Cerebellar nuclear complex (tissue), 1 donor: ENCODE measurements around the gene PRIM2.
"Not testable (repeated sequence)": the region's sequence is repeated elsewhere in the genome, so short reads cannot be mapped to it uniquely, and the experiment has no call there.

Experiments
- DNase-seq, 2 experiments: peaks; one replicate each; lab custom pipeline; 2025; lab: John Stamatoyannopoulos, UW

The PRIM2 gene, protein sequence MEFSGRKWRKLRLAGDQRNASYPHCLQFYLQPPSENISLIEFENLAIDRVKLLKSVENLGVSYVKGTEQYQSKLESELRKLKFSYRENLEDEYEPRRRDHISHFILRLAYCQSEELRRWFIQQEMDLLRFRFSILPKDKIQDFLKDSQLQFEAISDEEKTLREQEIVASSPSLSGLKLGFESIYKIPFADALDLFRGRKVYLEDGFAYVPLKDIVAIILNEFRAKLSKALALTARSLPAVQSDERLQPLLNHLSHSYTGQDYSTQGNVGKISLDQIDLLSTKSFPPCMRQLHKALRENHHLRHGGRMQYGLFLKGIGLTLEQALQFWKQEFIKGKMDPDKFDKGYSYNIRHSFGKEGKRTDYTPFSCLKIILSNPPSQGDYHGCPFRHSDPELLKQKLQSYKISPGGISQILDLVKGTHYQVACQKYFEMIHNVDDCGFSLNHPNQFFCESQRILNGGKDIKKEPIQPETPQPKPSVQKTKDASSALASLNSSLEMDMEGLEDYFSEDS

DNA sequence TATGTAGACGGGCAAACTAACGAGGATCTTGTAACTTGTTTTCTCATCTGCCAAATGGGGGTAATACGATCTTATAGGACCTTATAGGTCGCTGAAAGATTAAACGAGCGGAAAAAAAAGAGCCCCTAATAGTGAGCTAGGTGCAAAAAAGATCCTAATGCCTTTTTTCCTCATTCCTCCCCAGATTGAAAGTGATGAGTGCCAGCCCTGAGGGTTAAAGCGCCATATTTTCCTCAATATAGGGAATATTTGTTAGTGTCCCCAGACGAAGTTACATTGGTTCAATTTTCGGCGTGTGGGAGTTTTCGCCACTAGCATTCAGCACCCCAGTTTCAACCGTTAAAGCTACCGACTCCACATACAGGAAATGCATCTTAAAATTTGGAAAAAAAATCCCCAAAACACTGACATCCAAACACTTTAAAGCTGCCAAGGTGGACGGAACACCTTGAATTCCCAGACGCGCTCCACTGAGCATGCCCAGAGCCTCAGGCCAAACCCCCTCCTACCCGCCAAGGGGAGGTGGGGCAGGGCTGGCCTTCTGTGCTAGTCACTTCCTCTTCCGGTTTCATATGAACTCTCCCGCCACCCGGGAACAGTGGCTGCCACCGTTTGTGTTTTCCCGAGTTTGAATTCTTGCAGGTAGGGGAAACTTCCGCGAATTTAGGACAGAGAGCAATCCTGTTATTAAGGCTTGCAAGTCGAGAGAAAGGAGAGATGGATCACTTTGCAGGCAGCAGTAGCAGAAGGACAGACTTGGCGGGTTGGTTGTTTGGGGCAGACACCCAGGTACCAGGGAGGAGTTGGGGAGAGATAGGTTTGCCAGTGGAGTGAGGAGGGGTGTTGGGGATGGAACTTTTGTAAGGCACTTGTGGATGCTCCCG is at the start of gene PRIM2:
Gene PRIM2 (plus strand): TSS at position 571 of the 884 bp plus-strand sequence. CDS start 816 bp downstream, outside the sequence.
- DNase-seq = peak; percentile 10 to 82

DNA sequence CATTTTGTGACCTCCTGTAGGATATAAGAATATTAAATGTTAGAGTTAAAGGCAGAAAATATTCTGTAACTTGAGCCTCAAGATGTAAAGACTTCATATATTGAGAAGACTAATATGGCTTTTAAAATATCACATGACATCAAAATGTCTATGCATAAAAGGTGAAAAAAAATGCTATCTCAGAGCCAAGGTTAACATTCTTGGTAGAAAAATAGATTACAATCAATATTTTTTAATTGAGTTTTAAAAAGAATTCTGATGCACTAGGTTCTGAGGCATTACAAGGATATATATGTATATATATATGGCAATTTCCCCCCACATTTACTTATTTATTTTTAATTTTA is 49.2 kb upstream of the PRIM2 start:
- no peak for DNase-seq

DNA sequence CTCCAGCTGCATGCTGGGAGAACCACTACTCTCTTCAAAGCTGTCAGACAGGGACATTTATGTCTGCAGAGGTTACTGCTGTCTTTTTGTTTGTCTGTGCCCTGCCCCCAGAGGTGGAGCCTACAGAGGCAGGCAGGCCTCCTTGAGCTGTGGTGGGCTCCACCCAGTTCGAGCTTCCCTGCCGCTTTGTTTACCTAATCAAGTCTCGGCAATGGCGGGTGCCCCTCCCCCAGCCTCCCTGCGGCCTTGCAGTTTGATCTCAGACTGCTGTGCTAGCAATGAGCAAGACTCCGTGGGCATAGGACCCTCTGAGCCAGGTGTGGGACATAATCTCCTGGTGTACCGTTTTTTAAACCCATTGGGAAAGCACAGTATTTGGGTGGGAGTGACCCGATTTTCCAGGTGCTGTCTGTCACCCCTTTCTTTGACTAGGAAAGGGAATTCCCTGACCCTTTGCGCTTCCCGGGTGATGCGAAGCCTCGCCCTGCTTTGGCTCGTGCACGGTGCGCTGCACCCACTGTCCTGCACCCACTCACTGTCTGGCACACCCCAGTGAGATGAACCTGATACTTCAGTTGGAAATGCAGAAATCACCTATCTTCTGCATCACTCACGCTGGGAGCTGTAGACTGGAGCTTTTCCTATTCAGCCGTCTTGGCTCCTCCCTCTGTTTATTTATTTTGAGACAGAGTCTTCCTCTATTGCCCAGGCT is 43.2 kb upstream of the PRIM2 start:
- DNase-seq = not testable (repeated sequence)

DNA sequence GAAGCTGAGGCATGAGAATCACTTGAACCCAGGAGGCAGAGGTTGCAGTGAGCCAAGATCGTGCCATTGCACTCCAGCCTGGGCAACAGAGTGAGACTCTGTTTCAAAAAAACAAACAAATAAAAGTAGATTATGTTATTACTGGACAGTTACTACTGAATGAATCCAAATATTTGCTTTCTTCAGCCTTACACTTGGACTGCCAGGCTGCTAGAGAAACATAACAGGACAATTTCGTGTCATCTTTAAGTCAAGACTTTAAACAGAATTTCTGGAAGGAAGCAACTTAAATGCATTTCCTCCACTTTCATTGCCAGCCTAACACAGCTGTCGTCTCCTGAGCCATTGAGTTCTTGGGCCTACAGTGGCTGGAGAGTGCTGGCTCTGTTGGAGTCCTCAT is 42.0 kb upstream of the PRIM2 start:
- no peak for DNase-seq

DNA sequence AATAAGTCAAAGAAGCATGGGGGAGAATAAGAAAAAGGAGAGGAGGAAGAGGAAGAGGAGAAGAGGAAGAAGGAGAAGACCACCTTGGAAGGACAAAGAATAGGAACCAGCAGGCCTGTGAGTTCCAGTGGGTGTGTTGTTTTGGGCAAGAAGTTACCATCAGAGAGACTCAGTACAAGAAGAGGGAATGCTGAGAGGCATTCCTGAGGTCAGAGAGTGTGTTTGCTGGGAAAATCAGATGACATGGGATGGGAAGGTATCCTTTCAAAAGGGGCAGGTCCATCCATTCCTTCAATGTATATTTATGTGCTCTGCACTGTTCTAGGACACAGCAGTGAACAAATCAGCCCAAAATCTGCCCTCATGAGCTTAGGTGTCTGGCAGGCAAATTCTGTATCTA is 40.5 kb upstream of the PRIM2 start:
- DNase-seq = no peak

DNA sequence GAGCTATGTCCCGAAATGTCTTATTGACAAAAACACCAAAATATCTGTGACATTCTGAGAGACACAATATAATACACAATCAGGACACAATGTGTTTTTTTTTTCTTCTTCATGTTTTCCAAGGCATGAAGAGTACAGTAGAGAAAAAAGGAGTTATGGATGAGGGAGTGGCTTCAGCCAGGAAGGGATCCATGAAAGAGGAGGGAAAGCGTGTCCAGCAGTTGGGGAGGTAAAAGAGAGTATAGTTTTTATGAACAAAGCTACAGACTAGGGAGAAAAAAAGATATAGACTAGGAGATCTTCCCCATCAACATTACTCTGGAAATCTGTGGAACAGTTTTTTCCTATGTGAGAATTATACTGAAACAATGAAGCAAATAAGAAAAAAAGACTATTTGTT is 38.9 kb upstream of the PRIM2 start:
- no peak for DNase-seq

DNA sequence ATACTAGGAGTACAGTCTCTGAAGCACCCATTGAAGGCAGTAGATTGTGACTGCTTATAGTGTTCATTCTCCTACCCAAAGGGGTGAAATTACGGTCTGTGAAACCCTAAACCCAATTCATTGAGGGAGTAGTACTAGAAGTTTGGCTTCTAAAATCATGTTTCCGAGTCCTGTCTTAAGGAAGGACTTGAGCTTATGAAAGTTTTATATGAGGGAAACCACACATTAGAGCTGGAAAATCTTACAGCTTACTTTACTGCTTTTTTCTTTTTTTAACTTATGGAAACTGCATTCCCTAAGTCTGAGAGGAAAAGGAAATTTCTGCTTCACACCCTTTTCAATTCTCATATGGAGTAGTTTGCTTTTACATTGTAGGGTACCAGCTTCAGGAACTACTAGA is 38.4 kb upstream of the PRIM2 start:
- no peak for DNase-seq

DNA sequence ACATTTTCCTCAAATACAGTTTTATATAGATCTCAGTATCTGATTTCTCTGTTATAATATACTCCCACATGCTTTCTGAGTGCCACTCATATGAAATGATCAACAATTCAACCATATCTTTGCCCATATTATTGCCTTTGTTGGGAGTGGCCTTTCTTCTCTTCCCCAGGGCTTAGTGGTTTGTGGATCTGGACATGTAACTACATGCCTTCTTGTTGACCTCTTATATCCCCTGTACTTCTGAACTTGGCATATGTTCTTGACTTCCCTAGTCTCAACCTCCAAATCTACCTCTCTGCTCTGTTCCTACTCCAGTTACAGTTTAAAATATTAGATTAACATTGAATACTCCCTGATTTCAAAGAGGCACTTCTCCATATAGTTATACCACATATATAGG is 34.3 kb upstream of the PRIM2 start:
- DNase-seq = no peak

DNA sequence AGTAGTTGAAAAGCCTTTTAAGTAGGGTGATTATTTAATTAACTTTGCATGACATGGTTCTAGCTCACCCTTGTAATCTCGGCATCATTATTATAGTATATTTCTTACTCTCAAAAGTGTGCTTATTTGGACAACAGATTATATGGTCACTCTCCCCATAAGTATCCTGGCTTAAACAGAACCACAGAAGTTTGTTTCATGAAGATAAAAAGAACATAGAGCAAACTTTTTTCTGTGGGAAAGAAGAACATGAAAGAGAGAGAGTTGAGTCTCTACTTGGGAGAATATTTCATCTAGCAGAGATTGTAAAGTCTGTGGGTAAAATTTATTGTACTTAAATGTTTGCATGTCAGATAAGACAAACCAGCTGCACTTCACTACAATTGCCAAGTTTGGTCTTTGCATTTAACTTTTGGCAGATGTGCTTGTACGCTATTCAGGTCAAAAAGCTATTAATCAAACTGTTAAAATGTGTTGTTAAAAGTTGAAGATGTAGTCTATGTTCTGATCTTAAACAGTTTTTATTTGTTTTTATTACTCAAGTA is 33.4 kb upstream of the PRIM2 start:
- no peak for DNase-seq

DNA sequence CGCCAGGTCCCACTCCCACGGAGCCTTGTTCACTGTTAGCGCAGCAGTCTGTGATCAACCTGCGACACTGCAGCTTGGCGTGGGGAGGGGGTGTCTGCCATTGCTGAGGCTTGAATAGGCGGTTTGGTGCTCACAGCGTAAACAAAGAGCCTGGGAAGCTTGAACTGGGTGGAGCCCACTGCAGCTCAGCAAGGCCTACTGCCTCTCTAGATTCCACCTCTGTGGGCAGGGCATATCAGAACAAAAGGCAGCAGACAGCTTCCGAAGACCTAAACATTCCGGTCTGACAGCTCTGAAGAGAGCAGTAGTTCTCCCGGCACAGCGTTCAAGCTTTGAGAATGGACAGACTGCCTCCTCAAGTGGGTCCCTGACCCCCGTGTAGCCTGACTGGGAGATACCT is 29.3 kb upstream of the PRIM2 start:
- DNase-seq = not testable (repeated sequence)

DNA sequence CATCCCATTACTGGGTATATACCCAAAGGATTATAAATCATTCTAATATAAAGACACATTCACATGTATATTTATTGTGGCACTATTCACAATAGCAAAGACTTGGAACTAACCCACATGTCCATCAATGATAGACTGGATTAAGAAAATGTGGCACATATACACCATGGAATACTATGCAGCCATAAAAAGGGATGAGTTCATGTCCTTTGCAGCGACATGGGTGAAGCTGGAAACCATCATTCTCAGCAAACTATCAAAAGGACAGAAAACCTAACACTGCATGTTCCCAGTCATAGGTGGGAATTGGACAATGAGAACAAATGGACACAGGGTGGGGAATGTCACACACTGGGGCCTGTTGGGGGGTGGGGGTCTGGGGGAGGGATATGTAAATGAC is 24.0 kb upstream of the PRIM2 start:
- not testable (repeated sequence) for DNase-seq

DNA sequence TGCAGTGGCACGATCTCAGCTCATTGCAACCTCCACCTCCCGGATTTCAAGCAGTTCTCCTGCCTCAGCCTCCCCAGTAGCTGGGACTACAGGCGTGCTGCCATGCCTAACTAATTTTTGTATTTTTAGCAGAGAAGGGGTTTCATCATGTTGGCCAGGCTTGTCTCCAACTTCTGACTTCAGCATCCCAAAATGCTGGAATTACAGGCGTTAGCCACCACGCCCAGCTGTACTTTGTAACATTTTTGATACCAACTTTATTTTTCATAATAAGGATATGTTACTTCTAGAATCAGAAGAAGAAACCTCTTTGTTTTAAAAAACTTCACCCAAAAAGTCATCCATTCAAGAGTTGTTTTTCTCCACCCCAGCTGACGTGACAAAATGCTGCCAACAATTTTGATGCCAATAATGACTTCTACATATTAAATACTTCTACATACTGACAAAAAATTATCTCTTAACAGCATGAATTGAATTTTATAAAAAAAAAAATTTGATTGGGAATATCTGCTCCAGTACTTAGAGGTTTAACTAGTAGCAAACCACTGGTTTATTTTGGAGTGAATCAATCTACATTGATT is 22.5 kb upstream of the PRIM2 start:
- no peak for DNase-seq

DNA sequence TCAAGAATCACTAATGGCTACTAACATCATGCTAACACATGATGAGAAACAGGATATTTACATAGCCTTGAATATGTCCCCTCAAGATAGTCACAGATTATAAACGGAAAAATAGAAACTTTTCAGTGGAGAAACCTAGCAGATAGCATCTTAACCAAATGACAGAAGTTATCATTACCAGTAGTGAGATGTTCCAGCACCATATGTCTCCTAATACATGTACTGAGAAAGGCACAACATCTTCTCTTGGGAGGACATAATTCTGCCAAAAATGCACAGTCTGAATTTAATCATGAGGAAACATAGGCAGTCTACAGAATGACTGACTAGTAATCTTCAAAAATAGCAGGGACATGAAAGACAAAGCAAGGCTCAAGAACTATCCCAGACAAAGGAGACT is 19.9 kb upstream of the PRIM2 start:
- no peak for DNase-seq

DNA sequence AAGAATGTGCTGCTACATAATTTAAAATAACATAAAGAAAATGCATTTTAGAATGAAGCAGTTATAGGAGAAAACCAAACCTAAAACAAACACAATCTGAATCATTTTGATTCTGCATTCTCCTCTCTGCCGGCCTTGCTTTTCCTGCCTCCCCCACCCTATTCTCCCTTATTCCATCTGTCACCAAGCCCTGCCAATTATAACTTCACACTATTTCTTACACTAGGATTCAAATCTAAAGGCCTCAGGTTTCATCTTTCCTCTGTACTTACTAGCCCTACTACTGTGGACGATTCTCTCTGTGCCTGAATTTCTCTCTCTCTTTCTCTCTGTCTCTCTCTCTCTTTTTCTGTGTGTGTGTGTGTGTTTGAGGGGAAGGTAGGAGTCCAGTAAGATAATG is 18.7 kb upstream of the PRIM2 start:
- no peak for DNase-seq

DNA sequence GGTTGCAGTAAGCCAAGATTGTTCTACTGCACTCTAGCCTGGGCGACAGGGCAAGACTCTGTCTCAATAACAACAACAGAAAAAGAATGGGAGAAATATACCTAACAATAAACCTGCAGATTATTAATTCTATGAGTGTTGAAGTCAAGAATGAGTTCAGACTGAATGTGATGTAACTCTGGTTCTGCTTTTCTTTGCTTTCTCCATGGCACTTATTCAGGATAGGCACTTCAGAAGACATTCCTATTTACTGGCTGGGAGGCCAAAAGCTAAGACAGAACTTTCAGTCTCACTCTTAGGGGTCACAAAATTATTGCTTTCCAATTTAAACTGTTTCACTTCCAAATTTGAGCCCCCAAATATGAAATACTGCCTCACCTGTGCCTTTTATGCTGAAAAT is 15.7 kb upstream of the PRIM2 start:
- no peak for DNase-seq

DNA sequence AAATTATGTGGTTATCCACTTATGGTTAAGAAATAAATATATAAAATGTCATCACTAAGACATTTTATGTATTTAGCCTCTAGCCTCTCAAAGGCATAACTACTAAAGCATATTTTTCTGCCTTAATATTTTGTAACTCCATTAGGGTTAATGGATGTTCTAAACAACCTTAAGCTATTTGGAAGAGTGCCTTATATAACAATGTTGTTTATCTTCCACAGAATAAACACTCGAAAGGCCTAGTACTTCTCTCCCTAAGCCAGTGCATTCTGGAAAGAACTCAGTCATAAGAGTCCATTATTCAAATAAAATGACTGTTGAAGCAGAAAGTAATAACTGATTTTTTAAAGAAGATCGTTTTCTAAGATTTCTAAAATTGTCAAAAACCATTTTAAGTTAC is 15.0 kb upstream of the PRIM2 start:
- DNase-seq = no peak

DNA sequence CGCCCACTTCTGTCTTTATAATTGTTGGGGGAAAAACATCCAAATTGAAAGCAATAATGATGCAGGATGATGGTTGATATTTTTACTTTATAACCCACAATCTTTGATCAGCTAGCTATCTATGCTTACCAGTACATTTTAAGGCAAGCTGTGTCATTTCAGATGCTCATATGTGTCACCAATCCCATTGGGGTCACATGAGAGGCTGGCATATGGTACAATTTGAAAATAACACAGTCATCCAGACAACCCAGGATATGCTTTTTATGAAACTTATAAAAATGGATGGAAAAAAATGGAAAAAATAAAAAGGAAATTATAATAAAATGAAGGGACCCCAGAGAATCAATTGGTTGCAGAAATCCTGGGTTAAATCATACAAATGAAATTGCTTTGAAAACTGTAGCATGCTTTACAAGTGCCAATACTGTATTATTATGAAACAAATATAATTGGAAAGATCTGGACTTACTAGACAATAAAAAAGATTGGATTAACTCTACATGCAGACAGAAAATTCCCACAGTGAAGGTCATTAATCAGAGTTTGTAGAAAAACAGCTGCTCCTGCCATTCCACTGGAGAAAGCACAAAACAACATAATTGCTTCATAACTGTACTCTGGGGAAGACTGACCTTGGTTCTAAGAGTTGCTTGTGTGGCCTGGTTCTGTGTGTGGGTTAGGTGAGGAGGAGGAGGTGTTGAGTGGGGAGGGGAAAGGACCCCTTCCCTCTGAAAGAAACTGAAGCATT is 13.3 kb upstream of the PRIM2 start:
- DNase-seq = no peak

DNA sequence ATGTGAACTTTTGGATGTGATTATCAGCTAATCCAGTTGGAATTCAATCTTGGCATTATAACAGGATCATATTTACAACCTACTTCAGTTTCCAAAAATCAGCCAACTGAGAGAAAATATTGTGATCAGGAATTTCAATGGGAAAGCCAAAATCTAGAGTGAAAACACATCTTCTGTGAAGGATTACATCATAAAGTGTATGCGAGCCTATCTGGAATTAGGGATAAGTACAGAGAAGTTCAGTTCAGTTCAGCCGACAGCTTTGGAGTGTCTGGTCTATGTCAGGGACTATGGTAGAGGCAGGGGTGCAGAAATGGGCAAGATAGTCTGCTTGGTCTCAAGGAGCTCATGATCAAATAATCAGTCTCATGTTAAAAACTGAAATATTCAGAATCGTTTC is 12.3 kb upstream of the PRIM2 start:
- DNase-seq = no peak

DNA sequence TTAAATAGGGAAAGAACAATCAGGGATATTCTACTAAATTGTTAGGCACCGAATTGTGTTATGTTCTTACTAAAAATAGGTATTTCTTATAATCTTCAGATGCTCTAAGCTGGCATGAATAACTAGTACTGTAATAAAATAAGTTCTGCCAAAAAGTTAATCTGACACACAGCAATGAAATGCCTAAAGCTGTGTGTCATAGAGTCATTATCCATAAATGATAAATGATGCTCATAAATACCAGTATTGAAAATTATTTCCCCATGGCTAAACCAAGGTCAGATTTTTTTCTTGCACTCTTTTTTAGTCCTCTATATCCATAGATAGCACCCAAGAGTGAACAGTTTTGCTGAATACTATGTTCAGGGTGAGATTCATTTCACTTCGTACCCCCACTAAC is 11.7 kb upstream of the PRIM2 start:
- no peak for DNase-seq

DNA sequence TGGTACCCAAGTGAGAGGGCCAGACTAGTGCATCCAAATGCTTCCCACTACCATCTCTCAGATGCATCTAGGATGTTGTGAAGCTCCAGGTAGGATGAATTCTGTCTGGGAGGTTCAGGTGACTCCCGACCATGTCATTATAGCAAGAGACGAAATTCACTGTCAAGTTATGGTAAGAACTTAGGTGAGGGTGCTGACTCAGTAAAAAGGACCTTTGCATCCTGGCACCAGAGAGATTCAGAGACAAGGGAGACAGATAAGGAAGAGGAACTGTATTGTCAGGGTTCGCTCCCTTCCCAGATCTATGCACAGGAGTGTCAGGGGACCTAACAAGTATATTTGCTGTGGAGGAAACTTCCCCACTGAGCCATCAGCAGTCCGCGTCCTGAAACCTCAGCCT is 11.2 kb upstream of the PRIM2 start:
- no peak for DNase-seq

DNA sequence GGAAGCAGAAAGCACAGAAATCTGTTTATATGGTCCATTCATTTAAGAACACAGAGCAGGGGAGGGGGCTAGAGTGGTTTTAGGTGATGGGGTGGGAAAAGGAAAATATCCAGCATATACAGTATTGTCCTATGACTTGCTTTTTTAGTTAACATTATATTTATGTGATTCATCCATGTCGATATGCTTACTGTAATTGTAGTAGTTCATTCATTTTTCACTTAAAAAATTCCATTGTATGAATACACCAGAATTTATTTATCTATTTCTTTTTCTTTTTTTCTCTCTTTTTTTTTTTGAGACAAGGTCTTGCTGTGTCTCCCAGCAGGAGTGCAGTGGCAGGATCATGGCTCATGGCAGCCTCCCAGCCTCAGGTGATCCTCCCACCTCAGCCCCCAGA is 9.6 kb upstream of the PRIM2 start:
- no peak for DNase-seq
